ENCODE data around the gene MSMO1. TPM values are rescaled to one million over a fixed set of nuclear protein-coding genes. Genes with fewer than 3 reads are reported as not detected.
"Not testable (repeated sequence)": the region's sequence is repeated elsewhere in the genome, so short reads cannot be mapped to it uniquely, and the experiment has no call there.

The MSMO1 gene
- total RNA-seq (2021) (72.9 to 89.9 TPM (median 86.8 TPM) in 3 replicates), Bru-seq, nascent RNA (percentile 99 among the genes with signal in this experiment)
- long read RNA-seq, experiment 1, transcript MSMO1-201 (6 exons, 2,269 nt) = major isoform, 695 of 831 reads
- long read RNA-seq, experiment 1, transcript MSMO1-202 (5 exons, 1,789 nt) = minor isoform, 43 of 831 reads
- long read RNA-seq, experiment 1, transcript MSMO1-203 (5 exons, 1,026 nt) = minor isoform, 5 of 831 reads
- long read RNA-seq, experiment 1, partial matches to known transcripts = 25 of 831 reads
- long read RNA-seq, experiment 1, other reads (novel, unspliced or antisense) = 62 of 831 reads
- long read RNA-seq, experiment 2, transcript MSMO1-202 (5 exons, 1,789 nt) = minor isoform, 6 of 155 reads
- long read RNA-seq, experiment 2, transcript MSMO1-201 (6 exons, 2,269 nt) = major isoform, 57 of 155 reads
- long read RNA-seq, experiment 2, partial matches to known transcripts = 80 of 155 reads
- long read RNA-seq, experiment 2, other reads (novel, unspliced or antisense) = 12 of 155 reads
- long read RNA-seq, experiment 3, transcript MSMO1-201 (6 exons, 2,269 nt) = major isoform, 94 of 133 reads
- long read RNA-seq, experiment 3, transcript MSMO1-202 (5 exons, 1,789 nt) = minor isoform, 9 of 133 reads
- long read RNA-seq, experiment 3, partial matches to known transcripts = 6 of 133 reads
- long read RNA-seq, experiment 3, other reads (novel, unspliced or antisense) = 23 of 133 reads

DNA sequence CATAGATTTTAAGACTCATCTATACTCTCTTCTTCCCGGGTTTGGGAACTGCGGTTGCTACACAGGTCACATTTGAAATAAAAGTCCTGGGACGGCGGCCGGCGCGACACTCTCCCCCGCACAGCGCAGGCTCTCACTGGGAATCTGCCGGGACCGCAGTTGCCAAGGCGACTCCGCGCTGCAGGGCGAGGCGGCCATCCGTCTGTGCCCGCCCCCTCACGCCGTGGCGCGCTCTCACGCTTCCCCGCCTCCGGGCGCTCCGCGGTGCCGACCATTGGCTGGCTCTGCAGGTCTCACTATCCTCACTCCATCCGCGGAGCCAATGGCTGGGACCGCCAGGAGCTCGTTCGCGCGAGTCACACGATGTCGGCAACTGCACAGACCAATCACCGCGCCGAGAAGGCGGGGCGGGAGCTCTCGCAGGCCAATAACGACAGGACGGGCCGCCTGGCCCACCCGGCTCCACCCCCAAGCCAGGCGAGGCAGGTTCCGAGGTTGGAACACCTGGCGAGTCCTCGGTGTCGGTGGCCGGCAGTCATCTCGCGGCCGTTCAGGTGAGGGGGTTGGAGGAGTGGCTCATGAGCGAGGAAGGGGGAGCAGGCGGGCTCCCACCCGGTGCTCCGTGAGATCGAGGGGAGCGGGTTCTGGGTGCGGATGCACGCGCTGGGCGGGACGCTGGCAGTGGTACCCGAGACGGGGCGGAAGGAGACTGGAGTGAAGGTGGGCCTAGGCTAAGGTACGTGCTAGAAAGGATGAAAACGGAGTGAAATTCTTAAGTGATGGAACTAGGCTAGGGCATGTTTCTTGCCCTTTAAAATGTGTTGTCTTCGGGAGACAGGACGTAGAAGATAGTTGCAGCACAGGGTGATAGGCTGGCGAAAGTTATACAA, at the start of gene MSMO1:
TSS of gene MSMO1 (plus strand) at position 459 of the 890 bp plus-strand sequence. CDS start 5,702 bp downstream, outside the sequence.
- peaks cover 21% of the 10 kb centered on the region for H3K36me3 Mint-ChIP-seq
- peaks cover 40% of the 10 kb centered on the region for H3K4me1 Mint-ChIP-seq
- ATAC-seq (peak; percentile 97), DNase-seq (ENCODE audit: low spot score) (peak; percentile 99)
- TF ChIP-seq ZNF232 (CRISPR knock-in tag; IDR thresholded peaks at IDR 0.05) (peak; percentile 19; the same call in 1 of the 2 replicates), CBFB (CRISPR knock-in tag; IDR thresholded peaks at IDR 0.05; ENCODE audit: low read depth) (no peak), FOXK1 (CRISPR knock-in tag; IDR thresholded peaks at IDR 0.05) (0 out of 2 replicates have a peak, but pooled peaks have one; percentile 33), TP53 (CRISPR knock-in tag; IDR thresholded peaks at IDR 0.05) (no peak), SP1 (CRISPR knock-in tag; conservative IDR thresholded peaks at IDR 0.05) (peak; percentile 100), JUN (CRISPR knock-in tag; IDR thresholded peaks at IDR 0.05) (no peak), GABPB1 (CRISPR knock-in tag; IDR thresholded peaks at IDR 0.05) (peak; percentile 41; the same call in 1 of the 2 replicates), SOX15 (CRISPR knock-in tag; IDR thresholded peaks at IDR 0.05) (no peak), ESRRA (CRISPR knock-in tag; IDR thresholded peaks at IDR 0.05; ENCODE audit: borderline replicate concordance) (peak; percentile 61; the same call in 1 of the 2 replicates), NR2C2 (CRISPR knock-in tag; IDR thresholded peaks at IDR 0.05) (no peak), ZNF416 (CRISPR knock-in tag; IDR thresholded peaks at IDR 0.05) (0 out of 2 replicates have a peak, but pooled peaks have one; percentile 48), SMAD3 (CRISPR knock-in tag; IDR thresholded peaks at IDR 0.05; ENCODE audit: borderline replicate concordance) (0 out of 2 replicates have a peak, but pooled peaks have one; percentile 46), ETV6 (CRISPR knock-in tag; IDR thresholded peaks at IDR 0.05) (peak; percentile 19), NFYB (CRISPR knock-in tag; conservative IDR thresholded peaks at IDR 0.05; ENCODE audit: low read depth) (peak; percentile 99), CREM (CRISPR knock-in tag; IDR thresholded peaks at IDR 0.05) (peak; percentile 85), FOXP1 (CRISPR knock-in tag; IDR thresholded peaks at IDR 0.05; ENCODE audit: borderline replicate concordance) (peak; percentile 59; the same call in 1 of the 2 replicates)
- TF ChIP-seq, protein P1, sequence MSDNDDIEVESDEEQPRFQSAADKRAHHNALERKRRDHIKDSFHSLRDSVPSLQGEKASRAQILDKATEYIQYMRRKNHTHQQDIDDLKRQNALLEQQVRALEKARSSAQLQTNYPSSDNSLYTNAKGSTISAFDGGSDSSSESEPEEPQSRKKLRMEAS (CRISPR knock-in tag; IDR thresholded peaks at IDR 0.05) = peak; percentile 61
- TF ChIP-seq, protein P2, sequence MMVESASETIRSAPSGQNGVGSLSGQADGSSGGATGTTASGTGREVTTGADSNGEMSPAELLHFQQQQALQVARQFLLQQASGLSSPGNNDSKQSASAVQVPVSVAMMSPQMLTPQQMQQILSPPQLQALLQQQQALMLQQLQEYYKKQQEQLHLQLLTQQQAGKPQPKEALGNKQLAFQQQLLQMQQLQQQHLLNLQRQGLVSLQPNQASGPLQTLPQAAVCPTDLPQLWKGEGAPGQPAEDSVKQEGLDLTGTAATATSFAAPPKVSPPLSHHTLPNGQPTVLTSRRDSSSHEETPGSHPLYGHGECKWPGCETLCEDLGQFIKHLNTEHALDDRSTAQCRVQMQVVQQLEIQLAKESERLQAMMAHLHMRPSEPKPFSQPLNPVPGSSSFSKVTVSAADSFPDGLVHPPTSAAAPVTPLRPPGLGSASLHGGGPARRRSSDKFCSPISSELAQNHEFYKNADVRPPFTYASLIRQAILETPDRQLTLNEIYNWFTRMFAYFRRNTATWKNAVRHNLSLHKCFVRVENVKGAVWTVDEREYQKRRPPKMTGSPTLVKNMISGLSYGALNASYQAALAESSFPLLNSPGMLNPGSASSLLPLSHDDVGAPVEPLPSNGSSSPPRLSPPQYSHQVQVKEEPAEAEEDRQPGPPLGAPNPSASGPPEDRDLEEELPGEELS (CRISPR knock-in tag; IDR thresholded peaks at IDR 0.05) = peak; percentile 36; the same call in 1 of the 2 replicates
- TF ChIP-seq, protein P3, sequence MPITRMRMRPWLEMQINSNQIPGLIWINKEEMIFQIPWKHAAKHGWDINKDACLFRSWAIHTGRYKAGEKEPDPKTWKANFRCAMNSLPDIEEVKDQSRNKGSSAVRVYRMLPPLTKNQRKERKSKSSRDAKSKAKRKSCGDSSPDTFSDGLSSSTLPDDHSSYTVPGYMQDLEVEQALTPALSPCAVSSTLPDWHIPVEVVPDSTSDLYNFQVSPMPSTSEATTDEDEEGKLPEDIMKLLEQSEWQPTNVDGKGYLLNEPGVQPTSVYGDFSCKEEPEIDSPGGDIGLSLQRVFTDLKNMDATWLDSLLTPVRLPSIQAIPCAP (CRISPR knock-in tag; IDR thresholded peaks at IDR 0.05) = 0 out of 2 replicates have a peak, but pooled peaks have one; percentile 36
- TF ChIP-seq, protein P4, sequence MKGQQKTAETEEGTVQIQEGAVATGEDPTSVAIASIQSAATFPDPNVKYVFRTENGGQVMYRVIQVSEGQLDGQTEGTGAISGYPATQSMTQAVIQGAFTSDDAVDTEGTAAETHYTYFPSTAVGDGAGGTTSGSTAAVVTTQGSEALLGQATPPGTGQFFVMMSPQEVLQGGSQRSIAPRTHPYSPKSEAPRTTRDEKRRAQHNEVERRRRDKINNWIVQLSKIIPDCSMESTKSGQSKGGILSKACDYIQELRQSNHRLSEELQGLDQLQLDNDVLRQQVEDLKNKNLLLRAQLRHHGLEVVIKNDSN (CRISPR knock-in tag; IDR thresholded peaks at IDR 0.05) = 0 out of 2 replicates have a peak, but pooled peaks have one; percentile 9
- TF ChIP-seq, protein P5, sequence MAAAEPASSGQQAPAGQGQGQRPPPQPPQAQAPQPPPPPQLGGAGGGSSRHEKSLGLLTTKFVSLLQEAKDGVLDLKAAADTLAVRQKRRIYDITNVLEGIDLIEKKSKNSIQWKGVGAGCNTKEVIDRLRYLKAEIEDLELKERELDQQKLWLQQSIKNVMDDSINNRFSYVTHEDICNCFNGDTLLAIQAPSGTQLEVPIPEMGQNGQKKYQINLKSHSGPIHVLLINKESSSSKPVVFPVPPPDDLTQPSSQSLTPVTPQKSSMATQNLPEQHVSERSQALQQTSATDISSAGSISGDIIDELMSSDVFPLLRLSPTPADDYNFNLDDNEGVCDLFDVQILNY (CRISPR knock-in tag; IDR thresholded peaks at IDR 0.05) = peak; percentile 73
- TF ChIP-seq, protein P6, sequence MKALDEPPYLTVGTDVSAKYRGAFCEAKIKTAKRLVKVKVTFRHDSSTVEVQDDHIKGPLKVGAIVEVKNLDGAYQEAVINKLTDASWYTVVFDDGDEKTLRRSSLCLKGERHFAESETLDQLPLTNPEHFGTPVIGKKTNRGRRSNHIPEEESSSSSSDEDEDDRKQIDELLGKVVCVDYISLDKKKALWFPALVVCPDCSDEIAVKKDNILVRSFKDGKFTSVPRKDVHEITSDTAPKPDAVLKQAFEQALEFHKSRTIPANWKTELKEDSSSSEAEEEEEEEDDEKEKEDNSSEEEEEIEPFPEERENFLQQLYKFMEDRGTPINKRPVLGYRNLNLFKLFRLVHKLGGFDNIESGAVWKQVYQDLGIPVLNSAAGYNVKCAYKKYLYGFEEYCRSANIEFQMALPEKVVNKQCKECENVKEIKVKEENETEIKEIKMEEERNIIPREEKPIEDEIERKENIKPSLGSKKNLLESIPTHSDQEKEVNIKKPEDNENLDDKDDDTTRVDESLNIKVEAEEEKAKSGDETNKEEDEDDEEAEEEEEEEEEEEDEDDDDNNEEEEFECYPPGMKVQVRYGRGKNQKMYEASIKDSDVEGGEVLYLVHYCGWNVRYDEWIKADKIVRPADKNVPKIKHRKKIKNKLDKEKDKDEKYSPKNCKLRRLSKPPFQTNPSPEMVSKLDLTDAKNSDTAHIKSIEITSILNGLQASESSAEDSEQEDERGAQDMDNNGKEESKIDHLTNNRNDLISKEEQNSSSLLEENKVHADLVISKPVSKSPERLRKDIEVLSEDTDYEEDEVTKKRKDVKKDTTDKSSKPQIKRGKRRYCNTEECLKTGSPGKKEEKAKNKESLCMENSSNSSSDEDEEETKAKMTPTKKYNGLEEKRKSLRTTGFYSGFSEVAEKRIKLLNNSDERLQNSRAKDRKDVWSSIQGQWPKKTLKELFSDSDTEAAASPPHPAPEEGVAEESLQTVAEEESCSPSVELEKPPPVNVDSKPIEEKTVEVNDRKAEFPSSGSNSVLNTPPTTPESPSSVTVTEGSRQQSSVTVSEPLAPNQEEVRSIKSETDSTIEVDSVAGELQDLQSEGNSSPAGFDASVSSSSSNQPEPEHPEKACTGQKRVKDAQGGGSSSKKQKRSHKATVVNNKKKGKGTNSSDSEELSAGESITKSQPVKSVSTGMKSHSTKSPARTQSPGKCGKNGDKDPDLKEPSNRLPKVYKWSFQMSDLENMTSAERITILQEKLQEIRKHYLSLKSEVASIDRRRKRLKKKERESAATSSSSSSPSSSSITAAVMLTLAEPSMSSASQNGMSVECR (CRISPR knock-in tag; IDR thresholded peaks at IDR 0.05; ENCODE audit: borderline replicate concordance) = peak; percentile 82; the same call in 1 of the 2 replicates
- H3K9me3 Mint-ChIP-seq = no peaks in the 10 kb centered on the region
- no peak within 1 kb of the TSS for H3K4me3 Mint-ChIP-seq
- ChIA-PET POLR2A (interaction anchor here (0.7 to 1.0 kb wide), 7 partner anchors 15 to 546 kb away, joined by 3 to 7 read pairs (median 4); partner anchors contain the start of gene TMEM192), CTCF (interaction anchor here (0.6 to 2.9 kb wide), 7 partner anchors 18 to 350 kb away, joined by 3 to 28 read pairs (median 5); partner anchors contain the start of genes TMEM192 and TRIM61)
- H3K27me3 Mint-ChIP-seq (ENCODE audit: low read depth) = no peaks in the 10 kb centered on the region
- H3K27ac Mint-ChIP-seq = peak within 1 kb of the TSS; percentile 95

- POLR2A ChIA-PET; CTCF ChIA-PET; H3K27ac Mint-ChIP-seq; H3K27me3 Mint-ChIP-seq (ENCODE audit: low read depth); H3K4me3 Mint-ChIP-seq: not testable (repeated sequence)
- peaks cover 13% of the 10 kb centered on the region; the same call in 1 of the 2 replicates for H3K4me1 Mint-ChIP-seq
- H3K36me3 Mint-ChIP-seq = peaks cover 34% of the 10 kb centered on the region
- peaks cover 22% of the 10 kb centered on the region for H3K9me3 Mint-ChIP-seq
- DNase-seq (ENCODE audit: low spot score) = peak; percentile 15
- ATAC-seq = peak; percentile 30; the same call in 1 of the 2 replicates
Observed at GRCh38 chr4:165279531-165279930, 47.9 kb upstream of the MSMO1 start.

All from WTC11 (cell line).